GM23338 (cell line): ENCODE measurements around the gene LTA4H. TPM values are rescaled to one million over a fixed set of nuclear protein-coding genes. Genes with fewer than 3 reads are reported as not detected.

Experiments
- ATAC-seq: fragments of 200-7000 bp; cut with Tn5 transposase; 3 replicates; pipeline ENCODE4 v1.9.1; 2020
- DNase-seq: peaks from one replicate; pipeline ENCODE4 v3.0.0-alpha.2; 2015; ENCODE audit warnings: low spot score
- H2AFZ ChIP-seq: fragments of 200-600 bp; sonication (generic); 2 replicates; pipeline ENCODE4 v1.8.0; 2016; ENCODE audit warnings: antibody characterized with exemption, mild to moderate bottlenecking, moderate library complexity
- H3F3A ChIP-seq: fragments of 200-600 bp; sonication (generic); replicated peaks from 2 replicates; pipeline ENCODE4 v1.8.0; 2017; ENCODE audit warnings: antibody characterized with exemption, mixed run types, low read depth
- H3K27ac ChIP-seq: fragments of 200-600 bp; sonication (generic); 2 replicates; pipeline ENCODE4 v1.6.1; 2016; ENCODE audit warnings: low read depth
- H3K27me3 ChIP-seq: fragments of 200-600 bp; sonication (generic); 2 replicates; pipeline ENCODE4 v1.8.0; 2016; ENCODE audit warnings: mild to moderate bottlenecking, mixed run types, moderate library complexity; ENCODE audit not compliant: insufficient read depth
- H3K36me3 ChIP-seq: fragments of 200-600 bp; sonication (generic); 2 replicates; pipeline ENCODE4 v1.8.0; 2016; ENCODE audit warnings: mild to moderate bottlenecking; ENCODE audit not compliant: insufficient read depth
- H3K4me1 ChIP-seq: fragments of 200-600 bp; sonication (generic); 2 replicates; pipeline ENCODE4 v1.8.0; 2016; ENCODE audit warnings: mild to moderate bottlenecking, moderate library complexity; ENCODE audit not compliant: insufficient read depth
- H3K4me2 ChIP-seq: fragments of 200-600 bp; sonication (generic); 2 replicates; pipeline ENCODE4 v1.7.1; 2017; ENCODE audit warnings: mixed run types
- H3K4me3 ChIP-seq: fragments of 200-600 bp; sonication (generic); 2 replicates; pipeline ENCODE4 v1.6.1; 2016; ENCODE audit warnings: mixed run types
- H3K79me2 ChIP-seq: fragments of 200-600 bp; sonication (generic); replicated peaks from 2 replicates; pipeline ENCODE4 v1.8.0; 2017; ENCODE audit warnings: mild to moderate bottlenecking; ENCODE audit not compliant: insufficient read depth
- H3K9me2 ChIP-seq: fragments of 200-600 bp; sonication (generic); 2 replicates; pipeline ENCODE4 v1.8.0; 2017; ENCODE audit not compliant: insufficient read depth
- H4K20me1 ChIP-seq: fragments of 200-600 bp; sonication (generic); replicated peaks from 2 replicates; pipeline ENCODE4 v1.8.0; 2017; ENCODE audit warnings: mild to moderate bottlenecking; ENCODE audit not compliant: insufficient read depth
- H3K27ac Mint-ChIP-seq: 2 replicates; pipeline ENCODE4 v1.8.0; 2020; ENCODE audit warnings: inconsistent platforms, mild to moderate bottlenecking, moderate library complexity, mixed read lengths
- H3K27me3 Mint-ChIP-seq: 3 replicates; pipeline ENCODE4 v1.8.0; 2022; ENCODE audit warnings: low read depth, mild to moderate bottlenecking, moderate library complexity, mixed read lengths, inconsistent platforms; ENCODE audit not compliant: insufficient read depth, poor library complexity
- H3K36me3 Mint-ChIP-seq: 3 replicates; pipeline ENCODE4 v1.8.0; 2021; ENCODE audit warnings: low read depth, mild to moderate bottlenecking, inconsistent platforms, moderate library complexity, mixed read lengths
- H3K4me1 Mint-ChIP-seq: 3 replicates; pipeline ENCODE4 v1.8.0; 2020; ENCODE audit warnings: mild to moderate bottlenecking, inconsistent platforms, mixed read lengths
- H3K4me3 Mint-ChIP-seq: 3 replicates; pipeline ENCODE4 v1.8.0; 2021; ENCODE audit warnings: moderate library complexity, mild to moderate bottlenecking, inconsistent platforms, mixed read lengths
- H3K9me3 Mint-ChIP-seq: 3 replicates; pipeline ENCODE4 v1.8.0; 2020; ENCODE audit warnings: moderate library complexity, mild to moderate bottlenecking, inconsistent platforms, mixed read lengths
- EZH2 ChIP-seq: fragments of 200-600 bp; sonication (generic); IDR thresholded peaks from one replicate; pipeline ENCODE4 v1.8.0; 2017; ENCODE audit warnings: antibody characterized with exemption, mild to moderate bottlenecking, low read depth; ENCODE audit not compliant: unreplicated experiment
- JUNB ChIP-seq: IDR thresholded peaks from one replicate; pipeline ENCODE4 v1.6.1; 2016; ENCODE audit warnings: antibody characterized with exemption; ENCODE audit not compliant: unreplicated experiment
- NANOG ChIP-seq: IDR thresholded peaks from 2 replicates; pipeline ENCODE4 v1.6.1; 2016; ENCODE audit warnings: antibody characterized with exemption, borderline replicate concordance
- POLR2AphosphoS5 ChIP-seq: IDR thresholded peaks from 2 replicates; pipeline ENCODE4 v1.6.1; 2016; ENCODE audit warnings: antibody characterized with exemption, low read depth
- STAT1 ChIP-seq: IDR thresholded peaks from one replicate; pipeline ENCODE4 v1.6.1; 2016; ENCODE audit warnings: antibody characterized with exemption; ENCODE audit not compliant: unreplicated experiment
- ZNF114 ChIP-seq: fragments of 250-450 bp; sonication (Bioruptor Pico); IDR thresholded peaks from 2 replicates; pipeline ENCODE4 v1.5.0; 2020; ENCODE audit warnings: mild to moderate bottlenecking, moderate library complexity
- ZNF331 ChIP-seq: fragments of 250-450 bp; sonication (Bioruptor Pico); IDR thresholded peaks from 2 replicates; pipeline ENCODE4 v1.5.0; 2020; ENCODE audit warnings: low read depth, mild to moderate bottlenecking, moderate library complexity
- polyA plus RNA-seq: library from polyadenylated mRNA; unstranded; fragments of >200 nt; fragmentation: Nextera tagmentation; extraction: Ambion mirVana; gene quantifications from 2 replicates; pipeline ENCODE4 v1.2.1, GENCODE V29; 2016
- total RNA-seq: library from RNA; depleted of rRNA; stranded (reverse); fragments of >200 nt; shearing (Covaris generic); gene quantifications from 2 replicates; pipeline ENCODE4 v1.2.3, GENCODE V29; 2014
- TF ChIP-seq, protein P1 (sequence below): IDR thresholded peaks from 2 replicates; pipeline ENCODE4 v1.6.1; 2016; ENCODE audit warnings: antibody characterized with exemption
- TF ChIP-seq, protein P2 (sequence below): IDR thresholded peaks from one replicate; pipeline ENCODE4 v1.6.1; 2018; ENCODE audit warnings: antibody characterized with exemption; ENCODE audit not compliant: unreplicated experiment
- TF ChIP-seq, protein P3 (sequence below): fragments of 250-450 bp; sonication (Bioruptor Pico); IDR thresholded peaks from 2 replicates; pipeline ENCODE4 v1.5.0; 2020; ENCODE audit warnings: mild to moderate bottlenecking, moderate library complexity

The LTA4H gene
- total and polyA plus RNA-seq, 2 experiments from 2014 or later, result 84.4 to 189 TPM

GRCh38 chr12:95996034-95996658 lies 39.2 kb downstream of the LTA4H start, which contains the start of gene HAL:
TSS of gene HAL (minus strand) at chr12:95996344. CDS start at chr12:95995910, 434 bp downstream.
- DNase-seq, result no peak
- Histone ChIP-seq H3K4me3 (no peak within 1 kb of the TSS), H3K79me2 (no peaks in the 10 kb centered on the region), H3K4me1 (no peaks in the 10 kb centered on the region), H4K20me1 (peaks cover 3% of the 10 kb centered on the region; the same call in 1 of the 2 replicates), H3K27me3 (no peaks in the 10 kb centered on the region), H3F3A (no peaks in the 10 kb centered on the region), H3K36me3 (no peaks in the 10 kb centered on the region), H3K4me2 (no peak within 1 kb of the TSS), H3K27ac (no peak within 1 kb of the TSS), H3K9me2 (no peaks in the 10 kb centered on the region), H2AFZ (no peak within 1 kb of the TSS)
- no peak for ATAC-seq
- Mint-ChIP-seq H3K27ac (no peak within 1 kb of the TSS), H3K4me3 (no peak within 1 kb of the TSS), H3K36me3 (peaks cover 5% of the 10 kb centered on the region; the same call in 1 of the 3 replicates), H3K27me3 (peaks cover 2% of the 10 kb centered on the region), H3K4me1 (peaks cover 8% of the 10 kb centered on the region), H3K9me3 (no peaks in the 10 kb centered on the region)
- TF ChIP-seq, protein P1, sequence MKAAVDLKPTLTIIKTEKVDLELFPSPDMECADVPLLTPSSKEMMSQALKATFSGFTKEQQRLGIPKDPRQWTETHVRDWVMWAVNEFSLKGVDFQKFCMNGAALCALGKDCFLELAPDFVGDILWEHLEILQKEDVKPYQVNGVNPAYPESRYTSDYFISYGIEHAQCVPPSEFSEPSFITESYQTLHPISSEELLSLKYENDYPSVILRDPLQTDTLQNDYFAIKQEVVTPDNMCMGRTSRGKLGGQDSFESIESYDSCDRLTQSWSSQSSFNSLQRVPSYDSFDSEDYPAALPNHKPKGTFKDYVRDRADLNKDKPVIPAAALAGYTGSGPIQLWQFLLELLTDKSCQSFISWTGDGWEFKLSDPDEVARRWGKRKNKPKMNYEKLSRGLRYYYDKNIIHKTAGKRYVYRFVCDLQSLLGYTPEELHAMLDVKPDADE, result no peak
- TF ChIP-seq ZNF331 (CRISPR knock-in tag) (no peak), STAT1 (no peak), EZH2 (no peak), POLR2AphosphoS5 (no peak)
- TF ChIP-seq, protein P2, sequence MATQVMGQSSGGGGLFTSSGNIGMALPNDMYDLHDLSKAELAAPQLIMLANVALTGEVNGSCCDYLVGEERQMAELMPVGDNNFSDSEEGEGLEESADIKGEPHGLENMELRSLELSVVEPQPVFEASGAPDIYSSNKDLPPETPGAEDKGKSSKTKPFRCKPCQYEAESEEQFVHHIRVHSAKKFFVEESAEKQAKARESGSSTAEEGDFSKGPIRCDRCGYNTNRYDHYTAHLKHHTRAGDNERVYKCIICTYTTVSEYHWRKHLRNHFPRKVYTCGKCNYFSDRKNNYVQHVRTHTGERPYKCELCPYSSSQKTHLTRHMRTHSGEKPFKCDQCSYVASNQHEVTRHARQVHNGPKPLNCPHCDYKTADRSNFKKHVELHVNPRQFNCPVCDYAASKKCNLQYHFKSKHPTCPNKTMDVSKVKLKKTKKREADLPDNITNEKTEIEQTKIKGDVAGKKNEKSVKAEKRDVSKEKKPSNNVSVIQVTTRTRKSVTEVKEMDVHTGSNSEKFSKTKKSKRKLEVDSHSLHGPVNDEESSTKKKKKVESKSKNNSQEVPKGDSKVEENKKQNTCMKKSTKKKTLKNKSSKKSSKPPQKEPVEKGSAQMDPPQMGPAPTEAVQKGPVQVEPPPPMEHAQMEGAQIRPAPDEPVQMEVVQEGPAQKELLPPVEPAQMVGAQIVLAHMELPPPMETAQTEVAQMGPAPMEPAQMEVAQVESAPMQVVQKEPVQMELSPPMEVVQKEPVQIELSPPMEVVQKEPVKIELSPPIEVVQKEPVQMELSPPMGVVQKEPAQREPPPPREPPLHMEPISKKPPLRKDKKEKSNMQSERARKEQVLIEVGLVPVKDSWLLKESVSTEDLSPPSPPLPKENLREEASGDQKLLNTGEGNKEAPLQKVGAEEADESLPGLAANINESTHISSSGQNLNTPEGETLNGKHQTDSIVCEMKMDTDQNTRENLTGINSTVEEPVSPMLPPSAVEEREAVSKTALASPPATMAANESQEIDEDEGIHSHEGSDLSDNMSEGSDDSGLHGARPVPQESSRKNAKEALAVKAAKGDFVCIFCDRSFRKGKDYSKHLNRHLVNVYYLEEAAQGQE, result no peak

DNA sequence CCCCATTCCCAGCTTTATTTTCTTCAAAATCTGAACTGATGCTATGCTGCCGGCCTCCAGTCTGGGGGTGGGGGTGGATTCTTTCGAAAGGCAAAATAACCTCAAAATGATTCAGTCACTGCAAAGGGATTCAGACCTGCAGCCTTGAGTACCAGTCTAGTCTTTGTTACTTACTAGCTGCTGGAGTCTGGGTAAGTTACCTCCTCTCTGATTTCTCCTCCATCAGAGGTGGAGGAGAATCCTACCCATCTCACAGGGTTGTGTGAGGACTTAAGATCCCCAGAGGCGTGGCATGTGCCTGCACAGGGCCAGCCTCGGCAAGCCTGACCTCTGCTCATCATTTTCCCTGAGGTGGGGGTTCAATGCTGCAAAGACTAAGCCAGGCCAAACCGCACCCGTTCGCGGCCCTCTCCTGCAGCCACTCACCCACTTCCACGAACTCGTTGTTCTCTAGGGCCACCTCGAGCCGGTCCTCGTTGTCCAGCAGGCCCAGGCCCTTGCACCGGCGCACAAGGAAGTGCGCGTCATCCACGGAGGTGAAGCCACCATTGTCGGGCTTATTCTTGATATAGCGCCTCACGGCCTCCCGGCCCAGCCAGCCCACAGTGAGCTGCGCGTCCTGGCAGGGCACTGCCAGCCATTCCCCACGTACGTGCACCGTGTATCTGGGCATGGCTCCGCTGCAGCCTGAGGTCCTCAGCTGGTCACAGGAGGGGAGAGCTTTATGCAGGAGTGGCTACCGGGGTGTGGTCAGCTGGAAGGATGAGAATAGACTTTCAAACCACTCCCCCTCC lies 40.0 kb downstream of the LTA4H start:
- peaks cover 11% of the 10 kb centered on the region for H3K4me1 Mint-ChIP-seq
- peaks cover 3% of the 10 kb centered on the region for H3K27me3 Mint-ChIP-seq
- H3F3A ChIP-seq, result no peaks in the 10 kb centered on the region
- no peak overlapping the region for H3K4me2 ChIP-seq
- peaks cover 3% of the 10 kb centered on the region for H3K4me1 ChIP-seq
- no peak overlapping the region for H3K4me3 Mint-ChIP-seq
- H3K27ac ChIP-seq, result no peak overlapping the region
- no peaks in the 10 kb centered on the region; the same call in 2 of the 3 replicates for H3K36me3 Mint-ChIP-seq
- no peak overlapping the region for H2AFZ ChIP-seq
- no peaks in the 10 kb centered on the region for H3K79me2 ChIP-seq
- H3K27ac Mint-ChIP-seq, result no peak overlapping the region
- no peaks in the 10 kb centered on the region for H3K9me2 ChIP-seq
- H3K27me3 ChIP-seq, result no peaks in the 10 kb centered on the region
- ATAC-seq (no peak), DNase-seq (no peak)
- H3K9me3 Mint-ChIP-seq, result no peaks in the 10 kb centered on the region
- peaks cover 3% of the 10 kb centered on the region; the same call in 1 of the 2 replicates for H4K20me1 ChIP-seq
- H3K36me3 ChIP-seq, result no peaks in the 10 kb centered on the region
- no peak overlapping the region for H3K4me3 ChIP-seq
- TF ChIP-seq JUNB (no peak), NANOG (no peak), ZNF114 (CRISPR knock-in tag) (no peak)
- TF ChIP-seq, protein P3, sequence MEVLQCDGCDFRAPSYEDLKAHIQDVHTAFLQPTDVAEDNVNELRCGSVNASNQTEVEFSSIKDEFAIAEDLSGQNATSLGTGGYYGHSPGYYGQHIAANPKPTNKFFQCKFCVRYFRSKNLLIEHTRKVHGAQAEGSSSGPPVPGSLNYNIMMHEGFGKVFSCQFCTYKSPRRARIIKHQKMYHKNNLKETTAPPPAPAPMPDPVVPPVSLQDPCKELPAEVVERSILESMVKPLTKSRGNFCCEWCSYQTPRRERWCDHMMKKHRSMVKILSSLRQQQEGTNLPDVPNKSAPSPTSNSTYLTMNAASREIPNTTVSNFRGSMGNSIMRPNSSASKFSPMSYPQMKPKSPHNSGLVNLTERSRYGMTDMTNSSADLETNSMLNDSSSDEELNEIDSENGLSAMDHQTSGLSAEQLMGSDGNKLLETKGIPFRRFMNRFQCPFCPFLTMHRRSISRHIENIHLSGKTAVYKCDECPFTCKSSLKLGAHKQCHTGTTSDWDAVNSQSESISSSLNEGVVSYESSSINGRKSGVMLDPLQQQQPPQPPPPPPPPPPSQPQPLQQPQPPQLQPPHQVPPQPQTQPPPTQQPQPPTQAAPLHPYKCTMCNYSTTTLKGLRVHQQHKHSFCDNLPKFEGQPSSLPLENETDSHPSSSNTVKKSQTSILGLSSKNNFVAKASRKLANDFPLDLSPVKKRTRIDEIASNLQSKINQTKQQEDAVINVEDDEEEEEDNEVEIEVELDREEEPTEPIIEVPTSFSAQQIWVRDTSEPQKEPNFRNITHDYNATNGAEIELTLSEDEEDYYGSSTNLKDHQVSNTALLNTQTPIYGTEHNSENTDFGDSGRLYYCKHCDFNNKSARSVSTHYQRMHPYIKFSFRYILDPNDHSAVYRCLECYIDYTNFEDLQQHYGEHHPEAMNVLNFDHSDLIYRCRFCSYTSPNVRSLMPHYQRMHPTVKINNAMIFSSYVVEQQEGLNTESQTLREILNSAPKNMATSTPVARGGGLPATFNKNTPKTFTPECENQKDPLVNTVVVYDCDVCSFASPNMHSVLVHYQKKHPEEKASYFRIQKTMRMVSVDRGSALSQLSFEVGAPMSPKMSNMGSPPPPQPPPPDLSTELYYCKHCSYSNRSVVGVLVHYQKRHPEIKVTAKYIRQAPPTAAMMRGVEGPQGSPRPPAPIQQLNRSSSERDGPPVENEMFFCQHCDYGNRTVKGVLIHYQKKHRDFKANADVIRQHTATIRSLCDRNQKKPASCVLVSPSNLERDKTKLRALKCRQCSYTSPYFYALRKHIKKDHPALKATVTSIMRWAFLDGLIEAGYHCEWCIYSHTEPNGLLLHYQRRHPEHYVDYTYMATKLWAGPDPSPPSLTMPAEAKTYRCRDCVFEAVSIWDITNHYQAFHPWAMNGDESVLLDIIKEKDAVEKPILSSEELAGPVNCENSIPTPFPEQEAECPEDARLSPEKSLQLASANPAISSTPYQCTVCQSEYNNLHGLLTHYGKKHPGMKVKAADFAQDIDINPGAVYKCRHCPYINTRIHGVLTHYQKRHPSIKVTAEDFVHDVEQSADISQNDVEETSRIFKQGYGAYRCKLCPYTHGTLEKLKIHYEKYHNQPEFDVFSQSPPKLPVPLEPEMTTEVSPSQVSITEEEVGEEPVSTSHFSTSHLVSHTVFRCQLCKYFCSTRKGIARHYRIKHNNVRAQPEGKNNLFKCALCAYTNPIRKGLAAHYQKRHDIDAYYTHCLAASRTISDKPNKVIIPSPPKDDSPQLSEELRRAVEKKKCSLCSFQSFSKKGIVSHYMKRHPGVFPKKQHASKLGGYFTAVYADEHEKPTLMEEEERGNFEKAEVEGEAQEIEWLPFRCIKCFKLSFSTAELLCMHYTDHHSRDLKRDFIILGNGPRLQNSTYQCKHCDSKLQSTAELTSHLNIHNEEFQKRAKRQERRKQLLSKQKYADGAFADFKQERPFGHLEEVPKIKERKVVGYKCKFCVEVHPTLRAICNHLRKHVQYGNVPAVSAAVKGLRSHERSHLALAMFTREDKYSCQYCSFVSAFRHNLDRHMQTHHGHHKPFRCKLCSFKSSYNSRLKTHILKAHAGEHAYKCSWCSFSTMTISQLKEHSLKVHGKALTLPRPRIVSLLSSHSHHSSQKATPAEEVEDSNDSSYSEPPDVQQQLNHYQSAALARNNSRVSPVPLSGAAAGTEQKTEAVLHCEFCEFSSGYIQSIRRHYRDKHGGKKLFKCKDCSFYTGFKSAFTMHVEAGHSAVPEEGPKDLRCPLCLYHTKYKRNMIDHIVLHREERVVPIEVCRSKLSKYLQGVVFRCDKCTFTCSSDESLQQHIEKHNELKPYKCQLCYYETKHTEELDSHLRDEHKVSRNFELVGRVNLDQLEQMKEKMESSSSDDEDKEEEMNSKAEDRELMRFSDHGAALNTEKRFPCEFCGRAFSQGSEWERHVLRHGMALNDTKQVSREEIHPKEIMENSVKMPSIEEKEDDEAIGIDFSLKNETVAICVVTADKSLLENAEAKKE (CRISPR knock-in tag), result no peak
